Stimulated activated CD4-positive, alpha-beta T cell treated with anti-CD3 and anti-CD28 coated beads, TNF-alpha, amount 100 ng/mL, for 1 hour (primary cell): ENCODE results near the gene STK38L.

Source experiments
- DNase-seq, 3 donors: peaks; one replicate each; pipeline ENCODE4 v3.0.0-alpha.2; 2020; ENCODE audit warnings: low read depth in 3 of 3, low spot score in 1 of 3

The STK38L gene

DNA sequence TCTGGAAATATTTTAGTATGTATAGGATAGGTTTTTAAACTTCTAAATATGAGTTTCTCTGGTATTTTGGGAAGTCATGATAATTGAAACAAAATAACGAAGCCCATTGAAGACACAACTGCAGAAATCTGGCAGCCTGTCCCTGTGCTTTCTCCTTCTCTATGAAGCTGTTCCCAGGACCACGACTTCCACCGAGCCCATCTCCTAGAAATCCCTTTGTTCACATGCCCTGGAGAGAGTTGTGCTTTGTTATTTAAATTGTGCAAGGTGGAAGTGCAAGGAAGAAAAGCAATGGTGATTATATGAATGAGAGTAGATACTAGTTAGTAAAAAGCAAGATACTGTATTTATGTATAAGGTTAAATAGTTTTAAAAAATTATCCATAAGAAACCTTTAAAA lies 32.2 kb downstream of the STK38L start:
- DNase-seq, result no peak

- no peak for DNase-seq
These were observed 33.8 kb downstream of the STK38L start for GRCh38 chr12:27277846-27278260.

- no peak for DNase-seq
These were observed 35.7 kb downstream of the STK38L start for GRCh38 chr12:27279826-27280225.

DNA sequence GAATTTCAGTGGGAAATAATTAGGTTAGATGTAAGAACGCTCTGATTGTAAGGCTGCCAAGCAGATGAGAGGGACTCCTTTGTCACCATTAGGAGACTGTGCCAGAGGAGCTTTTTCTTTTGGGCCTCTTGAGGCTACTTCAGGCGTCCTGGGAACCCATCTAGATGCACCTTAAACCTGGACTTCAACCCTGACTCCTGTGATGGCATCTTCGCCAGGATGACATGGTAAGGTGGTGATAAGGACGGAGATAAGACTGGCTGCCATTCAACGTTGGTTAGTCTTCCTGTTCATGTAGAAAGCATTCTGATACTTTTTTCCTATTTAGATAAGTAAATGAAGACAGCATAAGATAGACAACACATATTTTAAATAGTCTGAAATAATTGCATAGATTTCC lies 36.3 kb downstream of the STK38L start:
- no peak for DNase-seq

GRCh38 chr12:27282754-27283153 lies 38.7 kb downstream of the STK38L start:
- DNase-seq, result no peak

- DNase-seq, result no peak
These were observed 39.9 kb downstream of the STK38L start for GRCh38 chr12:27284021-27284420.

- DNase-seq, result no peak
These were observed 40.7 kb downstream of the STK38L start for GRCh38 chr12:27284751-27285150.

GRCh38 chr12:27285403-27285802 lies 41.3 kb downstream of the STK38L start:
- DNase-seq, result no peak

DNA sequence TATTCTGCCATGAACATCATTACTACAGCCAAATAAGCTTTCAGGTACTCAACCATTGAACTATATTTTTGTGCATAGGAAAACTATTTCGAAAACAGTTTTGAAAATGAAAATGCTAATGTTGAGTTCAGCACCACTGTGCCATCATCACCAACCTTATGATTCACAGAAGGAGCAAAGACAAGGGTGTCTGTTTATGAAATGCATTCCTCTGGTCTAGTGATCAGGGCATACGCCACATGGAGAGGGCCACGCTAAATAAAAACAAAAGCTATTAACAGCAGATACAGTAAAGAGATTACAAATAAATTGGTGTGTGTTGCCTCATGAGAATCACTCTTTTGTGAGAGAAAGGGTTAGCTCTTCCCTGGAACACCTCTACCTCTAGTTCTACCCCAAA lies 45.3 kb downstream of the STK38L start:
- DNase-seq, result no peak

DNA sequence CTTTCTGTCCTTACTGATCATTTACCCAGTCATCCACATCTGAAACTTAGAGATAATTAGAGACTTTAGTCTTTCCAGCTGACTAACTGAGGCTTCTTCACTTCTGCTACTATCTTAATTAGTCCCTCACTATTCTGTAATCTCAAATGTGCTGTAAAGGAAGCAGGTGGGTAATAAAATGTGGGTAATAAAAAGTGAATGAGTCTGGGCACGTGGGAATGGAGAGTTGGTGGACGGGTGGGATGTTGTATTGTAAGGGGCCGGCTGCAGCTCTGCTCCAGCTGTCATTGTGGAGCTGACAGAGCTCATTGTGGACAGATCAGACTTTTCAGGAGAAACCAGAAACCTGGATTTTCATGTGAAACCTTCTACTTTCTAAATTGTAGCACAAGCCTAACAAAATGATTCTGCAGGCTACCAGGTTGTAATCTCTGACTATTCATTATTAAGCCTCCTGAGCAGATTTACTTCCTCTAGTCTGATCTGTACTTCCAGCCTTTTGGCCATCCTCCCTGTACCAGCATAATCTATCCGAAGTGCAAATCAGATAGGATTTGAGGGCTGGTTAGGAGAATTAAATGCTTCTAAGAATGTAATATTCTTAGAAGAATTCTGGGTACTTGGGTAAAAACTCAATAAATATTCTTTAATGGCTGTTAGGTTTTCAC lies 46.5 kb downstream of the STK38L start:
- no peak for DNase-seq

GRCh38 chr12:27291862-27292261 lies 47.8 kb downstream of the STK38L start:
- DNase-seq, result no peak

DNA sequence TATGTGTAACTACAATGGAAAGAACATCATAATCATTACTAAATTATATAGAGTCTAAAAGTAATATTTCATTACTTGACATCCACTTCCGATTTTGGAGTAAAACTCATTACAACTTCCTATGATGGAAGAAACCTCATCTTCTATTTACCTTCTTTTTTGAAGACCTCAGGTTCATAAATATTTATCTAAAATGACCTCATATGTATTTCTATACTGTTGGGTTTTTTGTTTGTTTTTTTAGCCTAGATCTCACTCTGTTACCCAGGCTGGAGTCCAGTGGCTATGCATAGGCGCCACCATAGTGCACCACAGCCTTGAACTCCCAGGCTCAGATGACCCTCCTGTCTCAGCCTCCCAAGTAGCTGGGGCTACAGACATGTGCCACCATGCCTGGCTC lies 48.6 kb downstream of the STK38L start:
- no peak for DNase-seq

DNA sequence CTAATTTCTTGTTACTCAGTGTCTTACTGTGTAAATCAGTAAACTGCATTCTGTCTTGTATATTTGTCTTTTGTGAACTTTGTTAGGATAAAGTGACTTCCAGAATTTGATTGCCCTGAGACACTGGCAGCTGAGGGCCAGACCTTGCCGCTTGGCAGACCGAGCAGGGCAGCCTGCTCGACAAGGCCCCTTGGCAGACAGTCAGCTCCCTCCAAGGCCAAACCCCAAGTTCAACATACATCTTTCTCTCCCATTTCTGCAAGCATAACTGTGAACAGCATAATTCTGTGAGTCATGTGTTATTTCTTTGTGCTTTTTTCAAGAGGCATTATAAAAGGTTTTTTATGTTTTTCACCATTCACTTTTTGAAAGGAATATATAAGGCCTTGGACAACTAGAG lies 49.4 kb downstream of the STK38L start:
- no peak for DNase-seq

GRCh38 chr12:27296674-27297073 lies 52.6 kb downstream of the STK38L start:
- no peak for DNase-seq

- no peak for DNase-seq
These were observed 53.5 kb downstream of the STK38L start for GRCh38 chr12:27297566-27297965.

DNA sequence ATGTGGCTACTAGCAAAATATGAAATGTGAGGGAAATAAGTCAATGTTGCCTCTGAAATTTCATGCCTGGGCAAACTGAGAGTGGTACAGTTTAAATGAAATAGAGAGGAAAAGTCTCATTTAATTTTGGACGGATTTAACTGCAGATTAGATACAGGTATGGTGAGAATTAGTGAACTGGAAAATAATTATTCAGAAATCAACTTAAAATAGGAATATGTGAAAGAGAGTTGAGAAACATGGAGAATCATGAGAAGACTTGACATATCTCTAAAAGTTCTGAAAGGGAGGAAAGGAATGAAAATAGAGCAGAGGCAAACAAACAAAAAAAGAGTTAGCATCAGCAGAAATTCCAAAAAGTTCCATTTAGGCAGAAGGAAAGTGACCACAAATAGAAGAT lies 55.0 kb downstream of the STK38L start:
- DNase-seq, result no peak

DNA sequence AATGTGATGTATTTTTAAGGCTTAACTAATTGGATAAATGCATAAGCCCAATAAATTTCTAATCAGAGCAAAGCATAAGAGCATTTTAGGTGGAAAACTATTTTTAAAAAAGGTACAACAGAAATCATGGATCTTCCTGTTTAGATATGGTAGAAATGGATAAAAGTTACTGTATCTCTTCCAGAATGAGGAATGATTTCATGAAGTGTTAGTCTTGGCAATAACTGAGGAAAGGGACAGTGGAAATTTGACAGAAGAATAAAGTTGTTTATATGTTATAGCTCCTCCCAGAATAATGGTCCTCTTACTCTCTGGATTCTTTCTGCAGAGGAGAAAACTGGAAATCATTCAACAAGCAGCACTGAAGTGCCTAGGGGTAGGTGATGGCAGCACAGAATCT lies 56.1 kb downstream of the STK38L start:
- no peak for DNase-seq

GRCh38 chr12:27303139-27304111 lies 59.3 kb downstream of the STK38L start:
- no peak for DNase-seq

DNA sequence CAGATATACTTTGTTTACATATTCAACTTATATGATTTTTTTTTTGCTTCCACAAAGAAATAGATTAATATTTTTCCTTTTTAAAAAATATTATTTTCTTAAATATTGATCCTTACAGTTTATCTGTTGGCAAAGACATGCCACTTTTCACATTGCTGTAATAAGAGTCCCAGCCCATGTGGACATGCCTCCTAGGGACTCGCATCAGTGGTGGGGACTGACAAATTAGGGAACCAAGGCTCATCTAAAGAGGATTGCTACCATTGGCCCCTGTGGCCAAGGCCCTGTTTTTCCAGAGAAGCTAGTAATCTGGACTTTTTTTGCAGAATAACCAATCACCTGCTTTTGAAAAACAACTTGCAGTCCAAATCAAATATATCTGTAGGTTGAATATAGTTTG lies 60.8 kb downstream of the STK38L start:
- DNase-seq, result no peak

DNA sequence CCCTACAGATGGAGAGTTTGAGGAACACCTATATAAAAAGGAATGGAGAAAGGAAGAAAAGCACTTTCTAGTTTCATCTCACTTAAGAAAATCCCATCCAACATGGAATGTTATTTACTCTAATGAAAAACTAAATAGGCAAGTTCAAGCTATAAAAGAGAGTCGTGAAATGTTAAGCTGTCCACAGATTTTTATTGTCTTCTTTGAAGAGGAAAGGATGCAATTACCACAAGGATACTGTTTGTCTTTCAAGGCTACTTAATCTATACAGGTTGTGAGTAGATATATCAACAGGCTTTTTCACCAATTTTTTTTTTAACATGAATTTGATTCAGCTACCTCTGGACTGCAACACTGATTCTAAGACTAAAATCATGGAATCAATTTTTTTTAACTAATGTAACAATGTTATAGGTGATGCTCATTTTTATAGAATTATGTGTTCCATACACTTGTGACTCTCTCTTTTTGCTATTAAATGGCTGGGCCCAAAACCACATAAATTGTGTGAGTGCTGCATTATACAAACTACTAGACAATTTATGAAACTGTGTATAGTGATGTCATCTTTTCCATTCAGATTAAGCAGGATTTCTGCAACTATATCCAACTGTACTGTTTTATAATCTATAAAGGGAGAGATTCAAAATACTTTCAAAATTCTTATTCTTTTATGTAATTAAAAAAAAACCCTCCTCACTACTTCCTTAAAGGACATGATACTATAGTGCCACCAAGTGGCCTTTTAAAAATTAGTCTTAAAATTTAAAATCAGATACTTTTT lies 61.8 kb downstream of the STK38L start:
- DNase-seq, result no peak

DNA sequence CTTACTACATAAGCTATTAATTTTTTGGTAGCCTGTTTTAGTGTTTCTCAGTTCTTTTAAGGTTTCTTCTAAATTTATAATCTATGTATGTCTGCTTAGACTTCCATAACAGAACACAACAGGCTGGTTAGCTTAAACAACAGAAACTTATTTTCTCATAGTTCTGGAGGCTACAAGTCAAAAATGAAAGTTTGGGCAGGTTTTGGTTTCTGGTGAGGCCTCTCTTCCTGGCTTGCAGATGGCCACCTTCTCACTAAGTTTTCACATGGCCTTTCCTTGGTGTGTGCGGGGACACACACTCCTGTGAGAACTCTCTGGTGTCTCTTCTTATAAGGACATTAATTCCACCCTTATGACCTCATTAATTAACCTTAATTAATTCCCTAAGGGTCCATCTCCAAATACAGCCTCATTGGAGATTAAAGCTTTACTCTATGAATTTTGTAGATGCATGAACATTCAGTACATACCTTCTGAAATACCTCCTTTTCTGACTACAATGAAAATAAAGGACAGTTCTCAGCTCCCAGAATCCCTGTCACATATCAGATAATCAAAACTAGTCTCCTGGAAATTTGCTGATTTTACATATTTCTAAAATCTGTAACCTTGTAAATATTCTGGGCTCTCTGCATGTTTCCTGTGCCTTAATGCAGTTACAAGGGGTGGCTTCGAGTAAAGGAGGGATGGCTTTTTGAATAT lies 65.4 kb downstream of the STK38L start:
- no peak for DNase-seq
